ENCODE results near the gene TTC13. TPM values are rescaled to one million over a fixed set of nuclear protein-coding genes. Genes with fewer than 3 reads are reported as not detected.

The TTC13 gene
- total RNA-seq, 1 donor, result 15.1 TPM

DNA sequence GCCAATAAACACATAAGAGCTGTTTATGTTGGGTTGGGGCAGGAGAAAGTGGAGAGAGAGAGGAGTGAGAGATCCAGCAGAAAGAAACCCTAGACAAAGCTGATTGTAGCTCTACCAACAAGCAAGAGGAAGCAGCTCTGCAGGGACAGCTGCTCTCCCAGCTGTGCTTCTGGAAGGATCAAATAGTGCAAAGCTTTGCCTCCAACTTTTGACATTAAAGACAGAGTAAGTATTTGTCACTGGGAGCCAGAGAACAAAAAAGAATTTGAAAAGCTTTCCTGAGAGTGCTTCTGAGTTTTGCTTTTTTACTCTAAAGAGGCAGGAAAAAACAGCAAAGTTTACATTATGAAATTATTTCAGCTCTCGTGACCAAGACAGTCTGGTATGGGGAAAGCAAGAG lies 81.9 kb downstream of the TTC13 start:
- DNase-seq (ENCODE audit: low read depth), result no peak
- TF ChIP-seq, protein P1, sequence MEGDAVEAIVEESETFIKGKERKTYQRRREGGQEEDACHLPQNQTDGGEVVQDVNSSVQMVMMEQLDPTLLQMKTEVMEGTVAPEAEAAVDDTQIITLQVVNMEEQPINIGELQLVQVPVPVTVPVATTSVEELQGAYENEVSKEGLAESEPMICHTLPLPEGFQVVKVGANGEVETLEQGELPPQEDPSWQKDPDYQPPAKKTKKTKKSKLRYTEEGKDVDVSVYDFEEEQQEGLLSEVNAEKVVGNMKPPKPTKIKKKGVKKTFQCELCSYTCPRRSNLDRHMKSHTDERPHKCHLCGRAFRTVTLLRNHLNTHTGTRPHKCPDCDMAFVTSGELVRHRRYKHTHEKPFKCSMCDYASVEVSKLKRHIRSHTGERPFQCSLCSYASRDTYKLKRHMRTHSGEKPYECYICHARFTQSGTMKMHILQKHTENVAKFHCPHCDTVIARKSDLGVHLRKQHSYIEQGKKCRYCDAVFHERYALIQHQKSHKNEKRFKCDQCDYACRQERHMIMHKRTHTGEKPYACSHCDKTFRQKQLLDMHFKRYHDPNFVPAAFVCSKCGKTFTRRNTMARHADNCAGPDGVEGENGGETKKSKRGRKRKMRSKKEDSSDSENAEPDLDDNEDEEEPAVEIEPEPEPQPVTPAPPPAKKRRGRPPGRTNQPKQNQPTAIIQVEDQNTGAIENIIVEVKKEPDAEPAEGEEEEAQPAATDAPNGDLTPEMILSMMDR (IDR thresholded peaks at IDR 0.05; ENCODE audit: insufficient read depth, low read length), result no peak
- H3K4me3 ChIP-seq (ENCODE audit: low read depth, low read length), result no peak overlapping the region

DNA sequence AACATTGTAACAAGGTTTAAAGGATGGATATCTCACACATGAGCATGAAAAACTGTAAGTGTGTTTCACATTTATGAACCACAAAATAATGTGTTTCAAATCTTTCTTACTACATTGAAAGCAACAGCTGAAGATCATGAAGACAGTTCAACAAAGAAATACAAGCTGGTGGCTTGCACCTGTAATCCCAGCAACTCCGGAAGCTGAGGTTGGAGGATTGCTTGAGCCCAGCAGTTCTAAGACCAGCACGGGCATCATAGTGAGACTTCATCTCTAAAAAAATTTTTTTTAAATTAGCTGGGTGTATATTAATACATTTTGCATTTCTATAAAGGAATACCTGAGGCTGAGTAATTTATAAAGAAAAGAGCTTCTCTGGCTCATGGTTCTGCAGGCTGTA lies 83.2 kb downstream of the TTC13 start:
- DNase-seq (ENCODE audit: low read depth), result no peak
- no peak overlapping the region for H3K4me3 ChIP-seq (ENCODE audit: low read depth, low read length)
- TF ChIP-seq, protein P1 (IDR thresholded peaks at IDR 0.05; ENCODE audit: insufficient read depth, low read length), result no peak

DNA sequence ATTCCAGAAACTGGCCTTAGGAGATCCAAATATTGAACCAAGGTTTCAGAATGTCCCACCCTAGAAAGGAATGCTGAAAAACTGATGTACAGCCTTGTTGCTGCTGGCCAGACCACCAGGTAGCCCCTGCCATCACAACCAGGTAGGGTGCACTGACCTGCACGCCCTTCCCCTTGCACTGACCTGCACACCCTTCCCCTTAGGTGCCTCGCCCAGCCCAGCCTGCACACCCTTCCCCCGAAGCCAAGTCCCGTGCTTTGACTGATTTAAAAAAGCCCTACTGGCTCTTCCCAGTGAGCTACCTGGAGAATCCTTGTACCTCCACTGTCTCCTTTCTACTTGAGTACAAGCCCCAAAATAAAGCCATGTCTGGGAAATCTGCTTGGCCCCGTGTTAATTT lies 84.0 kb downstream of the TTC13 start:
- no peak overlapping the region for H3K4me3 ChIP-seq (ENCODE audit: low read depth, low read length)
- no peak for DNase-seq (ENCODE audit: low read depth)
- TF ChIP-seq, protein P1 (IDR thresholded peaks at IDR 0.05; ENCODE audit: insufficient read depth, low read length), result no peak

DNA sequence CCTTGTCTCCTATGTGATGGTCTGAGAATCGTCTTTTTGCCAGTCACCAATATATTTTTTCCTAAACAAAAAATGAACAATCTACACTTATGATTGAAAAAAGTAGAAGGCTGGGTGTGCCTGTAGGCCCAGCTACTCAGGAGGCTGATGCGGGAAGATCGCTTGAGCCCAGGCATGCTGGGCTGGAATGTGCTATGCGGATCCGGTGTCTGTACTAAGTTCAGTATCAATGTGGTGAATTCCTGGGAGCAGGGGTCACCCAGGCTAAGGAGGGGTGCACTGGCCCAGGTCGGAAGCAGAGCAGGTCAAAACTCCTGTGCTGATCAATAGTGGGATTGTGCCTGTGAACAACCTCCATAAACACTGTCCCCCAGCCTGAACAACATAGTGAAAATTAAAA lies 84.6 kb downstream of the TTC13 start:
- no peak for DNase-seq (ENCODE audit: low read depth)
- no peak overlapping the region for H3K4me3 ChIP-seq (ENCODE audit: low read depth, low read length)
- TF ChIP-seq, protein P1 (IDR thresholded peaks at IDR 0.05; ENCODE audit: insufficient read depth, low read length), result no peak

DNA sequence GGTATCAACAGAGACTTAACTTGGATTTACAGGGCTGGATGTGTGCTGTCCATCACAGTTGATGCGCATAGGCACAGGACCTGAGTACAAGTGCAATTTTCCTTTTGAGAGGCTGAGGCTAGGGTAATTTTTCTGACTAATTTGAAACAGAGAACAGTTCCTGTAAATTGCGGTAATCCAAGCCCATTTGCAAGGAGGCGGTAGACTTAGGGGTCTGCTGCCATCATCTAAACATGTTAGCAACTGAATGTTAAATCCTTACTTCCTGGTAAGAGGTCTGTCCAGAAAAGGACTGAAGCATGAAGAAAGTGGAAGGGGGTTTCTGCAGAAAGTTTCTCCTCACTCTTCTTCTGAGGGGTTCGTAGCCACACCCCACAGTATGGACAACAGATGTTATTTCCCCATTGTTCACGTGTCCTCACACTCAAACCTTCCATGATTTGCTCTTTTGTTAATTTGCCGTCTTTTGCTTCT lies 86.6 kb downstream of the TTC13 start:
- TF ChIP-seq, protein P1 (IDR thresholded peaks at IDR 0.05; ENCODE audit: insufficient read depth, low read length), result no peak
- no peak overlapping the region for H3K4me3 ChIP-seq (ENCODE audit: low read depth, low read length)
- DNase-seq (ENCODE audit: low read depth), result no peak

DNA sequence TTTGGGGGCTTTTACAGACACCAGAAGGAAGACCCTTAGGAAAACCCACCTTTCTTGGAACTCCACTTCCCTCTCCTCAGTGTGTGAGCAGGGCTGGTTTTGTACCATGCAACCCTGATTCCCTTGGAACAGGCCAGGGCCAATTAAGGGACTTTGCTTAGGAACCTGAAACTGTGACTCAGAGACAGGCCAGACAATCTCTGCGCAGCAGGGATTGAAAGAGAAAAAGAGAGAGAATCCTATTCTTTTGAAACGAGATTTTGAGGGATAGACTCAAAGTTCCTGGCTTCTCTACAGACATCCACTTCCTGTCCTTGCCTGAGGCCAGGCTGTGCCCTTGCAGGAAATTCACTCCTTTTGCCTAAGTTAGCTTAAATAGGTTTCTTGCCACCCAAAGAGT lies 87.2 kb downstream of the TTC13 start:
- H3K4me3 ChIP-seq (ENCODE audit: low read depth, low read length), result no peak overlapping the region
- DNase-seq (ENCODE audit: low read depth), result no peak
- TF ChIP-seq, protein P1 (IDR thresholded peaks at IDR 0.05; ENCODE audit: insufficient read depth, low read length), result no peak

DNA sequence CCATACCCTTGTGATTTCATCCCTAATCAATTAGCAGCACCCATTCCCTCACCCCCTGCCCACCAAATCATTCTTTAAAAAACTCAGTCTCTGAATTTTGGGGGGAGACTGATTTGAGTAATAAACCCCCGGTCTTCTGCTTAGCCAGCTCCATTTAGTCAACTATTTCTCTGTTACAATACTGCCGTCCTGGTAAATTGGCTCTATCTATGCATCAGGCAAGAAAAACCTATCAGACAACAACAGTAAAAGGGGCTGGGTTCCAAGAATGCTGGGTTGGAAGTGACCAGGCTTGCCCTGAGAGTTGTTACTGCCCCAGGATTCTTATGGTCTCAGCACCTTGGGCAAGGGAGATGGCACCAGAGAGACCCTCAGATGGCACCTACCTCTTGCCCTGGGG lies 94.0 kb downstream of the TTC13 start:
- DNase-seq (ENCODE audit: low read depth), result no peak

More for the DNA sequence above, 94.0 kb downstream of the TTC13 start:
- no peak overlapping the region for H3K4me3 ChIP-seq (ENCODE audit: low read depth, low read length)
- TF ChIP-seq, protein P1 (IDR thresholded peaks at IDR 0.05; ENCODE audit: insufficient read depth, low read length), result no peak
